ES-I3 (cell line): ENCODE measurements around the gene SH3TC1.

Source experiments
- H3K36me3 ChIP-seq: 2 replicates; pipeline ENCODE4 v1.6.1; 2013; ENCODE audit warnings: mild to moderate bottlenecking, low read length, control low read depth, moderate library complexity; ENCODE audit not compliant: insufficient read depth
- H3K4me1 ChIP-seq: 2 replicates; pipeline ENCODE4 v1.6.1; 2013; ENCODE audit warnings: mild to moderate bottlenecking, control low read depth, low read length; ENCODE audit not compliant: insufficient read depth
- H3K9ac ChIP-seq: 2 replicates; pipeline ENCODE4 v1.6.1; 2013; ENCODE audit warnings: low read depth, mild to moderate bottlenecking, low read length, moderate library complexity
- H3K9me3 ChIP-seq: 2 replicates; pipeline ENCODE4 v1.6.1; 2013; ENCODE audit warnings: mild to moderate bottlenecking, low read length, moderate library complexity; ENCODE audit not compliant: control insufficient read depth, insufficient read depth

The SH3TC1 gene

DNA sequence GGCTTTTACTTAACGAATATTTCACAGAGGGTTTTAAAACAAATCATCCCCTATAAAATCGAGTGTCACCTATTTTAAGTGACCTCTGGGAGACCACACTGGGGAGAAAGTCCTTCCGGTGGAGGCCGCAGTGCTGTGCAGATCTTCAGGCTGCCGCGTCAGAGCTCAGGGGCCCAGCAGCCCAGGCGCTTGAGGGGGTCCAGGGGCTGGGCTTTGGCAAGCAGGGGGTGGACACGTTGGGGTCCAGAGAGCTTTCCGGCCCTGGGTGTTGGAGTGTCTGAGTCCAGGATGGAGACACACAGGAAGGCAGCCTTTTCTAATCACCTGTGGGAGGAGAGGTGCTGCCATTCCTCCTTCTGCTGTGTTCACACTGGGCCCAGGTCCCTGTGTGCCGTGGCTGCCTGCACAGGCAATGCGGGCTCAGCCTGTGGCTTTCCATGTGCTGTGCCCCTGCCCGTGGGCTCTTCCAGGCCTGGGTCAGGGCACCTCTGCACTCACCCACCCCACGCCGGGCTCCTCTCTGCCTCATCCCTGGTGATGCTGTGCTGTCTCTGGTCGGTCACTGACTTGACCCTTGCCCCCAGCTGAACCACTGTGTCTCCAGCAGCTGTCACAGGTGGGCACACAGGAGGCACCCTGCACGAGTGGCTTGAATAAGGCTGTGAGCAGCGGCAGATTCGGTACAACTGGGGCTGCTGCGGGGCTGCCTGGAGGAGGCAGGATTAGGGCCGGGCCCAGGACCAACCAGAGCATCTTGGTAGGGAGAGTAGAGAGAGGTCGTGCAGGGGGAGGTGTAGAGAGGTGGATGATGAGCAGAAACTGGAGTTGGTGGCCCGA, 80.4 kb downstream of the SH3TC1 start:
- Histone ChIP-seq H3K4me1 (no peaks in the 10 kb centered on the region; the same call in 1 of the 2 replicates), H3K9me3 (no peaks in the 10 kb centered on the region), H3K9ac (no peak overlapping the region), H3K36me3 (no peaks in the 10 kb centered on the region)

DNA sequence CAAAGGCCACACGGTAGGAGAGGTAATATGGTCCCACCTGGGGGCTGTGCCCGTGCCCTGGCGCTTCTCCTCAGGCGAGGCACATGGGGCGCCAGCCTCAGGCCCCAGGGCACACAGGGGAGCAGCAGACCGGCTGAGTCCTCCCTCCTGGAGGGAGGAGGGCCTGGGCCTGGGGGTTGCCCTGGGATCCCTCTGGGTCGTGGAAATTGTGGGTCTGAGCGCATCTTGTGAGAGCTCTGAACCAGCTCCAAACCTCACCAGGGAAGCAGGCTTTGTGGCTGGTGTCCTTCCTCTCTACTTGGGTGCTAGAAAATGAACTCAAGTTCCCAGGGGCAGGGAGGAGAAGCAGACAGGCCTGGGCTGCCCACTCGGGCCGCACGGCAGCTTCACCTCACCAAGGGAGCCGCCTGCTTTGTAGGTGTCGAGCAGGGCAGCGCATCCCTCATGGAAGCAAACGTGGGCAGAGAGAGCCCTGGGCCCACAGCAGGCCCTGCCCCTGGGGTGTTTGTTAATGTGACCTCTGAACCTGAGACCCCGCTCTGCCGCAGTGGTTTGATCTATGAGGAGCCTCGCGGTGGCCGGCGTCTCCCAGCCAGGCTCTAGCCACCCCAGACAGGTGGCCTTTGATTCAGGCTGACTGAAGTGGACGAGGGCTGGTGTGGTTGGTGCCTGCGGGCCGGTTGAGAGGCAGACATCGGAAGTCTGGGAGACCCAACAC, 81.2 kb downstream of the SH3TC1 start:
- no peaks in the 10 kb centered on the region; the same call in 1 of the 2 replicates for H3K4me1 ChIP-seq
- no peaks in the 10 kb centered on the region for H3K36me3 ChIP-seq
- H3K9me3 ChIP-seq: no peaks in the 10 kb centered on the region
- no peak overlapping the region for H3K9ac ChIP-seq

DNA sequence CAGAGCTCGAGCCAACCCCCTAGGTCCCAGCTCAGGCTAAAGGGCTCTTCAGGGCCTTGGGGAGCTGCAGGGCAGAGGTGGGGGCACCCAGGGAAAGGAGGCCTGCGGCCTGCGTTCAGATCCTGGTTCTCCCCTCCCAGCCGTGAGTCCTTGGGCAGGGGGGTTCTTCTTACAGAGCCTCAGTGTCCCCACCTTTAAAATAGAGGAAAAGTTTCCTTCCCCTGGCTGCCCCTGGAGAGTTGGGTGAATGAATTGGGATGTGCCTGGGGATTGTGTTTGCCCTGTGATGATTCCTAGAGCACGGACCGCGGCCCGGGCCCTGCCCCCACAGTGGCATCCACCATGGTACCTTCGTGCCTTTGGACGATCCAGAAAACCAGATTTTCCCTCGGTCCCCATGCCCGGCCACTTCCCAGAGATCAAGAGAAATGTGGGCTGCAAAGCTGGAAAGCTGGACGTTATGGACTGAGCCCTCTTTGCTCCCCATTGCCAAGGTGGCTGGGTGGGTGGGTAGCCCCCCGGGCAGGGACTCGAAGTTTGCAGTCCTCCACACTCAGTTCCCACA, 81.9 kb downstream of the SH3TC1 start:
- no peaks in the 10 kb centered on the region for H3K9me3 ChIP-seq
- H3K9ac ChIP-seq: no peak overlapping the region
- no peaks in the 10 kb centered on the region; the same call in 1 of the 2 replicates for H3K4me1 ChIP-seq
- no peaks in the 10 kb centered on the region for H3K36me3 ChIP-seq

DNA sequence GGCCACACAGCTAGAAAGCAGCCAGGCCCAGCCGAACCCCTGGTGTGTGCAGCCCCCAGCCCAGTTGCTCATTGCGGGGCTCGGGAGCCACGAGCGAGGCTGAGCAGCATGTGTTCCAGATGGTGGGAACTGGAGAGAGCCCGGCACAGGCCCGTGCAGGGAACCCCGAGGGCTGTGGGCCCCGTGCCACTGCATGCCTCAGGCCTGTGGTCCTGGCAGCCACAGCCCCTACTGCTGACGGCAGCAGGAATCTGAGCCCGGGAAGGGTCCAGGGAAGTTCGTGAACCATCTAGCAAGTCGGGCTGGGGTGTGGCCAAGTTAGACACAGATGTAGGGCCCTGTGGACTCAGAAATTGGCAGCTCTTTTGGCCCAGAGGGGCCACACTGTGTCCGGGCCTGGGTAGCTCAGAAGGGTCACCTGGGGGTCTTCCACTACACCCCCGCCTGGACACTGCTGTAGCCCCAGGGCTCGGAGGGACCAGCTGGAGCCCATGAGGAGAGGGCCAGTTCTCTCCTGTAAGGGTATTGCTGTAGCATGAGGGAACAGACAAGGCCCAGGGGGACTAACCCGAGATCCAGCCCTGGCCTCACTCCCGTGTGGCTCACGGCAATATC, 82.5 kb downstream of the SH3TC1 start:
- Histone ChIP-seq H3K9ac (no peak overlapping the region), H3K4me1 (no peaks in the 10 kb centered on the region; the same call in 1 of the 2 replicates), H3K36me3 (no peaks in the 10 kb centered on the region), H3K9me3 (no peaks in the 10 kb centered on the region)

DNA sequence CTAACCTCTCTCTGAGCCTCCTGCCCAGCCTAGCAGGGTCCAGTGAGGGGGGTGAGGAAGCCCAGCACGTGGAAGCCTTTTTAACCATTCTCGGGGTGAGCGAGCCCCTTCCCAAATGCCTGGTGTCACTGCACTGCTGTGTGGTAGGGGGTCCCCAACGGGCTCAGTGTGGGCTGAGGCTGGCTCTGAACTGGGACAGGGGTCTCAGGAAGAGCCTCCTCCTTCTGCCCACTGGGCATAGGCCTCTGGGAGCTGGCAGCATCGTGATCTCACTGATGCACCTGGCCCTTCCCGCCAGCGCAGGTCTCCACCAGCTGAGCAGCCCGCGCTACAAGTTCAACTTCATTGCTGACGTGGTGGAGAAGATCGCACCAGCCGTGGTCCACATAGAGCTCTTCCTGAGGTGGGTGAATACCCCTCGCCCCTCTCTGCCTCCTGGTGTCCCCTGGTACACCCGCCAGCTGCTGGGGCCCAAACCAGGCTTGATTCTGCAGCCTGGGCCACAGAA, 83.1 kb downstream of the SH3TC1 start:
- H3K9ac ChIP-seq: no peak overlapping the region
- no peaks in the 10 kb centered on the region for H3K9me3 ChIP-seq
- H3K36me3 ChIP-seq: no peaks in the 10 kb centered on the region
- no peaks in the 10 kb centered on the region; the same call in 1 of the 2 replicates for H3K4me1 ChIP-seq

DNA sequence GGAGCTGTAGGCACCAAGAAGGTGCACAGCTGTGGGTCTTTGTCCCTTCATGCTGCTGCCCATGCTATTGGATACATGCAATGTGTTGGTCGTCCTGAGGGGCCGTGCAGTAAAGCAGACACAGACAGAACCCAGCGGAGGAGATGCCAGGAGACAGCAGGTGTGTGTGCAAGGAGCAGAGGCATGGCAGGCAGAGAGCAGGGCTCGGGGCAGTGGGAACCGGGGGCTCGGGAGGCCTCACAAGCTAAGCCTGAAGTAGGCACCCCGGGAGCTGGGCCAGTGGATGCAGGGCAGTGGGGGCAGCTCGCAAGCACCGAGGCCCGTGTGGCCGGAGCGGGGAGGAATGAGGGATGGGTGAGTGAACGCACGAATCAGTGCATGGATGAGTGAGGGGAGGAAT, 83.7 kb downstream of the SH3TC1 start:
- Histone ChIP-seq H3K36me3 (no peaks in the 10 kb centered on the region), H3K4me1 (no peaks in the 10 kb centered on the region; the same call in 1 of the 2 replicates), H3K9me3 (no peaks in the 10 kb centered on the region), H3K9ac (no peak overlapping the region)

DNA sequence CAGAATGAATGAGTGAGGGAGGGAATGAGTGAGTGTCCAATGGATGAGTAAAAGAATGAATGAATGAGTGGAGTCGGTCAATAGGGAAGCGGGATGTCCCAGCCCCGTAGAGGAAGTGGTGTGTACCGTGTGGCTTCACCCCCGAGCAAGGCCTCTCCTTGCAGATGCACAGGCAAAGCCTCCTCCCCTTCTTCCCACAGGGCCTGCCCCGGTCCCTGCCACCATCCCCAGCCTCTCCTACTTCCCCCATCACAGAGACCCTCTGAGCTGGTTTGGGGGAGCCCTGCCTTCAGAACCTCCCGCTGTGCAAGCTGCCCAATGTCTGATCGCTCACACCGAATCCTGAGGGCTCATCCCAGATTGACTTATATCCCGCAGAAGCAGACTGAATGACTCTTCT, 84.1 kb downstream of the SH3TC1 start:
- H3K9me3 ChIP-seq: no peaks in the 10 kb centered on the region
- no peaks in the 10 kb centered on the region for H3K36me3 ChIP-seq
- H3K9ac ChIP-seq: no peak overlapping the region
- no peaks in the 10 kb centered on the region; the same call in 1 of the 2 replicates for H3K4me1 ChIP-seq

DNA sequence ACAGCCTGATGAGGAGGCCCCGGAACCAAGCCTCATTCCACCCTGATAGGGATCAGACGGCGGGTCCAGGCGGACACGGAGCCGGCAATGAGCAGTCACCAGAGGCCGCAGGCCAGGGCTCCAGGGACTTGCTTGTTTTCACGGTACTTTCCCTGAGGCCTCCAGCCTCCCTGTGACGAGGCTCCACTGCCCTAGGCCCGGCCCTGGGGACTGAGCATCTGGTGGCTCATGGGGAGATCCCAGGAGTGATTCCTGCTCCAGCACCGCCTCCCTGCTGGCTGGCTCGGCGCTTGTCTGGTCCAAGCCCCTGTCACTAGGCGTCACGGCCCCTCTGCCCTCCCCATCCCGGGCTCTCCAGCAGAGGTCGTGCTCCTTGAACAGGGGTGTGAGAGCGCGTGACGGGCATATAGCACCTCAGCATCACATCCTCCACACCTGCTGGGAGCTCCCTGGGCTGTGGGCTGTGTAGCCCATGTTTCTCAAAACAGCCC, 84.6 kb downstream of the SH3TC1 start:
- H3K4me1 ChIP-seq: no peaks in the 10 kb centered on the region
- no peak overlapping the region for H3K9ac ChIP-seq
- H3K36me3 ChIP-seq: no peaks in the 10 kb centered on the region
- H3K9me3 ChIP-seq: no peaks in the 10 kb centered on the region

DNA sequence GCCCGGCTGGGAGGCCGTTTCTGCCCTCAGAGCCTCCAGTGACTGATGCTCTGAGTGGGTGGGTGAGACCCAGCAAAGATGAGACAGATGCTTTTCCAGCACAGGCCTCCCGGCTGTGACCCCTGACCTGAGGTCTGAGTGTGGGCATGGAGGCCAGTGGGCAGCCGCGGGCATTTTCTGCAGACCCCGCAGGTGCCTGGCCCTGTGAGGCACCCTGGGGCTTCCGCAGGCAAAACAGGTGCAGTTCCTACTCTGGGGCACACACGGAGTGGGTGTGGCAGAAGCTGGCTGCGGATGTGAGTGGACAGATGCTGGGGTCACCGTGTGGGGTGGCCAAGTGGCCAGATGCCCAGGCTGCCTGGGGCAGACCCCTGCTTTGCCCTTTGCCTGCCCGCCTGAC, 85.3 kb downstream of the SH3TC1 start:
- no peaks in the 10 kb centered on the region for H3K36me3 ChIP-seq
- H3K9me3 ChIP-seq: no peaks in the 10 kb centered on the region
- no peak overlapping the region for H3K9ac ChIP-seq
- H3K4me1 ChIP-seq: no peaks in the 10 kb centered on the region

DNA sequence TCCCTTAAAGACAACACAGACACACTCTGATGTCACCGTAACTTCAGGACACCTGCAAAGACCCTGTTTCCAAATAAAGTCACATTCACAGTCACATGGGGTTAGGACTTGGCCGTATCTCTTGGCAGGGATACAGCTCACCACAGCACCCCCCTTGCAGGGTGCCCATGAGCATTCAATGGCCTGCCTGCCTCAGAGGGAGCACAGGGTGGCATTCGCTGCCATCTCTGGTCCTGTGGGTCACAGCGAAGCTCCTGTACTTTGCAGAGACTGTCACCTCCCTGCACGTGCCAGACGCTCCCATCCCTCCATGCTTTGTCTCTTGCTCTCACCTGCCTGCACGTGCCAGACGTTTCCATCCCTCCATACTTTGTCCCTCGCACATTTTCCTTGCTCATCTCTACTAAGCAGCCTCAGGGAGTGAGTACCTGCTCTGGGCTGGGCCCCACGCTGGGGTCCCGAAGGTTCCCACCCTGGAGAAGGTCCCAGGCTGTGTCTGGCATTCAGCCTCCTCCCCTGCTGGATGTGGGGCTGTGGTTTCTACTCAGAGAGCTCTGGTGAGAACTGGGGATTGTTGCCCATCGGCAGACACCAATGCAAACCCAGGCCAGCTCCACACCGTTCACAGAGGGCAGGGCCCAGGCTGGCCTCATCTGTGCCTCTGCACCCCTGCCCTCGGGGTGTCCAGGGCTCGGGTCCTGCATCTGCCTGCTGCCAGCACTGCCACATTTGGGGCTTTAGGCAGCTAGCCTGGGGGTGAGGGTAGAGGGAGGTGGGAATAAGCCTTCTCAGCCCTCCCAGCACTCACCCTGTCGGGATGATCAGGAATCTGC, 86.3 kb downstream of the SH3TC1 start:
- H3K4me1 ChIP-seq: no peaks in the 10 kb centered on the region
- H3K36me3 ChIP-seq: no peaks in the 10 kb centered on the region
- no peaks in the 10 kb centered on the region for H3K9me3 ChIP-seq
- no peak overlapping the region for H3K9ac ChIP-seq

DNA sequence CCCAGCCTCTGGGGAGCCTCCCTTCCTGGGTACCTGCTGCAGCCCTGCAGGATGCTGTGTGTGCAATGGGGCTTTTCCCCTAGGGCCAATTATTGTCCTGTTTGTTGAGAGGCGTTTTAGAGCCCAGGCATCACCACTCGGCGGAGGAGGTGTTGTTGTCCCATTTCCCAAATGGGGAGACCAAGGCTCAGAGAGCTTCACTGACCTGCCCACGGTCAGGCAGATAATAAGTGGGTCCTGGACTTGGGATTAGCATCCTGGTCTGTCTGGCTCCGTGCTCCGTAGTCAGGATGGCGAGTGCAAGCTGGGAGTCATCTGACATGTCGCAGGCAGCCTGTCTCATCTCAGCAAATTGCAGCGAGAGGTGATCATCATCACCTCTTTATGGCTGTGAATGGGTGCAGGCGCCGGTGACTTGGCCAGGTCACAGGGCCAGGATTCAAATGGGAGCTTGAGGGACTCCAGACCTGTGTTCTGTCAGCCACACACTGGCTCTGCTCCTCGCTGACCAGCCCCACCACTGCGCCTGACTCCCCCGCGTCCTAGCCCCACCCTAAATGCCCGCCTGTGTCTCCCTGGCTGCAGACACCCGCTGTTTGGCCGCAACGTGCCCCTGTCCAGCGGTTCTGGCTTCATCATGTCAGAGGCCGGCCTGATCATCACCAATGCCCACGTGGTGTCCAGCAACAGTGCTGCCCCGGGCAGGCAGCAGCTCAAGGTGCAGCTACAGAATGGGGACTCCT, 87.1 kb downstream of the SH3TC1 start:
- Histone ChIP-seq H3K9ac (no peak overlapping the region), H3K36me3 (no peaks in the 10 kb centered on the region), H3K9me3 (no peaks in the 10 kb centered on the region), H3K4me1 (no peaks in the 10 kb centered on the region)

DNA sequence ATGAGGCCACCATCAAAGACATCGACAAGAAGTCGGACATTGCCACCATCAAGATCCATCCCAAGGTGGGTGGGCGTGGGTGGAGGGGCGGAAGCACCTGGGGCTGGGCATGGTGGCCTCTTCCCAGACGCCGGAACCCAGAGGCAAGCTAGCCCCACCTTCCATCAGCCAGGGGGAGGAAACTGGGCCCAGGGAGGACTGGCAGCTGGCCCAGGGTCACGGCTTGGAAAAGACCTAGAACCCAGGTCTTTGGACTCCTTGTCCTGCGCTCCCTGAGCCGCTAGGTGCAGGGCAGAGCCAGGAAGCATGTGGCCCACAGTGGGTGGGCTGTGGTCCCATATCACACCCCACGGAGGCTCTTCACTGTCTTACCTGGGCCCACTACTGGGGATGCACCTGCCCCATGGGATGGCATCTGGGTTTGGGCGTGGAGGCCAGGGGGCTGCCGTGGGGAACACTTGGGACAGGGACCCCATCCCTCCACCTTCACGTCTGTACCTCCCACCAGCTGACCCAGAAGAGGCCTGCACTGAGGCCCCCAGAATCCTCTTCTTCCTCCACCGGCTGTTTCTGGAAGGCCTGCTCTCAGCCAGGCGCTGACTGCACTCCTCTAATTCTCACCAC, 87.7 kb downstream of the SH3TC1 start:
- Histone ChIP-seq H3K4me1 (no peaks in the 10 kb centered on the region), H3K36me3 (no peaks in the 10 kb centered on the region), H3K9ac (no peak overlapping the region), H3K9me3 (no peaks in the 10 kb centered on the region)
